ENCODE measurements around the gene WWP2. TPM values are rescaled to one million over a fixed set of nuclear protein-coding genes. Genes with fewer than 3 reads are reported as not detected.

WWP2 gene
- total and polyA plus RNA-seq, 2 donors (not counting 3 experiments of a cell fraction or from before 2014, with no cell fraction given): 17.9 to 44.9 TPM

- H3K9me3 ChIP-seq (replicated peaks; ENCODE audit: control insufficient read depth, insufficient read depth, low read length): no peaks in the 10 kb centered on the region
- H4K20me1 ChIP-seq (replicated peaks; ENCODE audit: control insufficient read depth, extremely low read depth, insufficient read depth, low read length): no peaks in the 10 kb centered on the region
Measured at GRCh38 chr16:69717066-69717465, 45.1 kb upstream of the WWP2 start.

More at GRCh38 chr16:69717066-69717465, 45.1 kb upstream of the WWP2 start:
- H3K36me3 ChIP-seq (ENCODE audit: control insufficient read depth in 2 of 2, extremely low read depth in 1 of 2, insufficient read depth in 2 of 2, low read length in 2 of 2): peaks cover 23 to 41% of the 10 kb centered on the region in 2 experiments
- no TSS peak for BruUV-seq (replicated peaks)
- FAIRE-seq: no peak
- ChIA-PET POLR2A (interaction anchor here (0.6 to 1.0 kb wide), 2 partner anchors 9 to 37 kb away, joined by 3 read pairs; partner anchors contain the start of gene NQO1), CTCF (interaction anchor here (1.7 to 3.2 kb wide), 2 partner anchors 37 to 213 kb away, joined by 4 to 10 read pairs; partner anchors contain the start of gene NOB1)
- H2AFZ ChIP-seq (ENCODE audit: low read depth, low read length): no peak overlapping the region
- no peaks in the 10 kb centered on the region for H3K9me1 ChIP-seq (replicated peaks; ENCODE audit: control insufficient read depth, extremely low read depth, insufficient read depth, low read length)
- H3K27me3 ChIP-seq (ENCODE audit: control insufficient read depth in 2 of 2, insufficient read depth in 2 of 2, low read length in 2 of 2): no peaks in the 10 kb centered on the region
- TF ChIP-seq MAX (IDR thresholded peaks at IDR 0.05; ENCODE audit: insufficient read depth, insufficient read length) (no peak), POLR2AphosphoS5 (IDR thresholded peaks at IDR 0.05; ENCODE audit: insufficient read depth, low read depth, low read length) (no peak), POLR2A (IDR thresholded peaks at IDR 0.05; ENCODE audit: low read depth, low read length) (no peak), GATA2 (IDR thresholded peaks at IDR 0.05; ENCODE audit: insufficient read depth, insufficient read length, low read depth, low read length) (no peak), CTCF (IDR thresholded peaks at IDR 0.05; ENCODE audit: extremely low read depth in 1 of 2, insufficient read depth in 1 of 2, low read depth in 1 of 2, low read length in 2 of 2) (no peak), MYC (IDR thresholded peaks at IDR 0.05; ENCODE audit: low read depth, low read length) (no peak), FOS (IDR thresholded peaks at IDR 0.05; ENCODE audit: borderline replicate concordance, insufficient read depth, low read length) (no peak), EZH2 (IDR thresholded peaks at IDR 0.05; ENCODE audit: borderline replicate concordance, low read depth, low read length, severe bottlenecking) (no peak), JUN (IDR thresholded peaks at IDR 0.05; ENCODE audit: borderline replicate concordance, insufficient read depth, insufficient read length, low read depth) (no peak)
- peaks cover 25% of the 10 kb centered on the region for H3K79me2 ChIP-seq (ENCODE audit: control insufficient read depth, insufficient read depth, low read length)
- H3K4me2 ChIP-seq (ENCODE audit: insufficient read depth, low read length): no peak overlapping the region
- intact Hi-C loops (cut with micrococcal nuclease): no loop called here
- no peaks in the 10 kb centered on the region for H3K4me1 ChIP-seq (ENCODE audit: control insufficient read depth, extremely low read depth, insufficient read depth, low read length)
- H3K4me3 ChIP-seq (replicated peaks in 1 of 3; ENCODE audit: insufficient read depth in 1 of 3, low read depth in 1 of 3, low read length in 3 of 3): no peak overlapping the region
- dilution Hi-C loops (cut with MboI; ENCODE audit: extremely low pct_ligation_motif_present, low sequenced_read_pairs): no loop called here
- no peak for DNase-seq (ENCODE audit: low read depth, low spot score)
- H3K27ac ChIP-seq (ENCODE audit: insufficient read depth, low read depth, low read length): no peak overlapping the region
- H3K9ac ChIP-seq (replicated peaks; ENCODE audit: extremely low read depth, insufficient read depth, low read length): no peak overlapping the region

Measured in endothelial cell of umbilical vein (primary cell).